ENCODE data around the gene TMEM52. TPM values are rescaled to one million over a fixed set of nuclear protein-coding genes. Genes with fewer than 3 reads are reported as not detected.

The TMEM52 gene
- total and polyA plus RNA-seq, 2 donors (not counting 3 experiments of a cell fraction or from before 2014, with no cell fraction given) = 1.6 to 1.7 TPM

DNA sequence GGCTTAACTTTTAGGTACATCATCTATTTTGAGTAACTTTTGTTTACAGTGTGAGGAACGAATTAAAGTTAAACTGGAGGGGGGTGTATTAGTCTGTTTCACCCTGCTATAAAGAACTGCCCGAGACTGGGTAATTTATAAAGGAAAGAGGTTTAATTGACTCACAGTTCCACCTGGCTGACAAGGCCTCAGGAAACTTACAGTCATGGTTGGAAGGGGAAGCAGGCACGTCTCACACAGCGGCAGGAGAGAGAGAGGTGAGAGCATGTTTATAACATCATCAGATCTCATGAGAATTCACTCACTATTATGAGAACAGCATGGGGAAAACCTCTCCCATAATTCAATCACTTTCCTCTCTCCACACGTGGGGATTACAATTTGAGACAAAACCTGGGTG, 31.9 kb upstream of the TMEM52 start:
- Histone ChIP-seq H2AFZ (ENCODE audit: low read depth, low read length) (no peak overlapping the region), H3K4me1 (ENCODE audit: control insufficient read depth, extremely low read depth, insufficient read depth, low read length) (no peaks in the 10 kb centered on the region), H3K9me3 (replicated peaks; ENCODE audit: control insufficient read depth, insufficient read depth, low read length) (no peaks in the 10 kb centered on the region), H3K9me1 (replicated peaks; ENCODE audit: control insufficient read depth, extremely low read depth, insufficient read depth, low read length) (no peaks in the 10 kb centered on the region), H3K27ac (ENCODE audit: insufficient read depth, low read depth, low read length) (no peak overlapping the region), H3K4me2 (ENCODE audit: insufficient read depth, low read length) (no peak overlapping the region), H4K20me1 (replicated peaks; ENCODE audit: control insufficient read depth, extremely low read depth, insufficient read depth, low read length) (no peaks in the 10 kb centered on the region), H3K79me2 (ENCODE audit: control insufficient read depth, insufficient read depth, low read length) (no peaks in the 10 kb centered on the region), H3K27me3 (ENCODE audit: control insufficient read depth in 2 of 2, insufficient read depth in 2 of 2, low read length in 2 of 2) (no peaks in the 10 kb centered on the region), H3K36me3 (ENCODE audit: control insufficient read depth in 2 of 2, extremely low read depth in 1 of 2, insufficient read depth in 2 of 2, low read length in 2 of 2) (no peaks in the 10 kb centered on the region), H3K4me3 (replicated peaks in 1 of 3; ENCODE audit: insufficient read depth in 1 of 3, low read depth in 1 of 3, low read length in 3 of 3) (no peak overlapping the region), H3K9ac (replicated peaks; ENCODE audit: extremely low read depth, insufficient read depth, low read length) (no peak overlapping the region)
- TF ChIP-seq MYC (IDR thresholded peaks at IDR 0.05; ENCODE audit: low read depth, low read length) (no peak), FOS (IDR thresholded peaks at IDR 0.05; ENCODE audit: borderline replicate concordance, insufficient read depth, low read length) (no peak), EZH2 (IDR thresholded peaks at IDR 0.05; ENCODE audit: borderline replicate concordance, low read depth, low read length, severe bottlenecking) (no peak), GATA2 (IDR thresholded peaks at IDR 0.05; ENCODE audit: insufficient read depth, insufficient read length, low read depth, low read length) (no peak), POLR2A (IDR thresholded peaks at IDR 0.05; ENCODE audit: low read depth, low read length) (no peak), JUN (IDR thresholded peaks at IDR 0.05; ENCODE audit: borderline replicate concordance, insufficient read depth, insufficient read length, low read depth) (no peak), POLR2AphosphoS5 (IDR thresholded peaks at IDR 0.05; ENCODE audit: insufficient read depth, low read depth, low read length) (no peak)
- TF ChIP-seq, protein P1, sequence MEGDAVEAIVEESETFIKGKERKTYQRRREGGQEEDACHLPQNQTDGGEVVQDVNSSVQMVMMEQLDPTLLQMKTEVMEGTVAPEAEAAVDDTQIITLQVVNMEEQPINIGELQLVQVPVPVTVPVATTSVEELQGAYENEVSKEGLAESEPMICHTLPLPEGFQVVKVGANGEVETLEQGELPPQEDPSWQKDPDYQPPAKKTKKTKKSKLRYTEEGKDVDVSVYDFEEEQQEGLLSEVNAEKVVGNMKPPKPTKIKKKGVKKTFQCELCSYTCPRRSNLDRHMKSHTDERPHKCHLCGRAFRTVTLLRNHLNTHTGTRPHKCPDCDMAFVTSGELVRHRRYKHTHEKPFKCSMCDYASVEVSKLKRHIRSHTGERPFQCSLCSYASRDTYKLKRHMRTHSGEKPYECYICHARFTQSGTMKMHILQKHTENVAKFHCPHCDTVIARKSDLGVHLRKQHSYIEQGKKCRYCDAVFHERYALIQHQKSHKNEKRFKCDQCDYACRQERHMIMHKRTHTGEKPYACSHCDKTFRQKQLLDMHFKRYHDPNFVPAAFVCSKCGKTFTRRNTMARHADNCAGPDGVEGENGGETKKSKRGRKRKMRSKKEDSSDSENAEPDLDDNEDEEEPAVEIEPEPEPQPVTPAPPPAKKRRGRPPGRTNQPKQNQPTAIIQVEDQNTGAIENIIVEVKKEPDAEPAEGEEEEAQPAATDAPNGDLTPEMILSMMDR (IDR thresholded peaks at IDR 0.05; ENCODE audit: extremely low read depth in 1 of 2, insufficient read depth in 1 of 2, low read depth in 1 of 2, low read length in 2 of 2) = no peak
- TF ChIP-seq, protein P2, sequence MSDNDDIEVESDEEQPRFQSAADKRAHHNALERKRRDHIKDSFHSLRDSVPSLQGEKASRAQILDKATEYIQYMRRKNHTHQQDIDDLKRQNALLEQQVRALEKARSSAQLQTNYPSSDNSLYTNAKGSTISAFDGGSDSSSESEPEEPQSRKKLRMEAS (IDR thresholded peaks at IDR 0.05; ENCODE audit: insufficient read depth, insufficient read length) = no peak
- dilution Hi-C loops (cut with MboI; ENCODE audit: extremely low pct_ligation_motif_present, low sequenced_read_pairs) = no loop called here
- POLR2A ChIA-PET = no interaction called here
- no TSS peak for BruUV-seq (replicated peaks)
- CTCF ChIA-PET = interaction anchor here (1.1 kb wide), 1 partner anchor 15 kb away, joined by 3 read pairs; no protein-coding TSS in a partner anchor
- FAIRE-seq (no peak), DNase-seq (ENCODE audit: low read depth, low spot score) (no peak)
- intact Hi-C loops (cut with micrococcal nuclease) = no loop called here
